Adipose tissue (tissue), 3 donors: ENCODE measurements around the gene RGMA. TPM values are rescaled to one million over a fixed set of nuclear protein-coding genes. Genes with fewer than 3 reads are reported as not detected.

Source experiments
- H3K27ac ChIP-seq: one replicate; pipeline ENCODE4 v1.5.1; 2013; ENCODE audit warnings: low read depth, low read length
- WGBS, 3 donors: extraction: QIAGEN DNeasy Blood & Tissue Kit; methylation state at CpG; one replicate each; pipeline ENCODE4 v1.1.7; 2013; 5-methylcytosine and 5-hydroxymethylcytosine counted together
- polyA plus RNA-seq, 3 donors: library from polyadenylated mRNA; stranded (reverse); fragments of 200-250 nt; gene quantifications; one replicate each; pipeline ENCODE4 v1.2.3, GENCODE V29; 2013
- donor health status: healthy with polysubstance abuse.
- donor health status: Bipolar disorder and iron deficiency.
- donor health status: healthy.

Gene RGMA
- polyA plus RNA-seq, 3 donors = 8.9 to 21.0 (median 16.3) TPM

DNA sequence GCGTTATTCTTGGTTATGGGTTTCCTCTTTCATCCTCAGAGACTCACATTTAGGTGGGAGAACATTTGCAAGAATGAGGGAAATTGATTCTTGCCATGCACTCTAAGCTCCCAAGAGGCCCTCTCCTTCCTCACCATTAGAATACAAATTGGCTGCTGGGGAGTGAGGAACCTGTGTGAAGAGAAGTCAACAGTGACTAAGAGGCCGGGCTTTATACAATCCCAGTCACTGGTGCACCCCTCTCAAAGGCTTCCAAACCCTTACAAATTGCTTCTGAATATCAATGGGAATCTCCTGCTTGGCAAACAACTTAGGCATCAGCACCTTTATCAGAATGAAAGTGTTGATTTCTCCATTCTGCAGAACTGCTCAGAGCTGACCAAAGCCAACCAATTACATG is 16.5 kb upstream of the RGMA start:
- 72 to 82% (median 73%) methylated on average over 2 of the region's 2 CpGs for WGBS, 3 donors
- no peak overlapping the region for H3K27ac ChIP-seq

DNA sequence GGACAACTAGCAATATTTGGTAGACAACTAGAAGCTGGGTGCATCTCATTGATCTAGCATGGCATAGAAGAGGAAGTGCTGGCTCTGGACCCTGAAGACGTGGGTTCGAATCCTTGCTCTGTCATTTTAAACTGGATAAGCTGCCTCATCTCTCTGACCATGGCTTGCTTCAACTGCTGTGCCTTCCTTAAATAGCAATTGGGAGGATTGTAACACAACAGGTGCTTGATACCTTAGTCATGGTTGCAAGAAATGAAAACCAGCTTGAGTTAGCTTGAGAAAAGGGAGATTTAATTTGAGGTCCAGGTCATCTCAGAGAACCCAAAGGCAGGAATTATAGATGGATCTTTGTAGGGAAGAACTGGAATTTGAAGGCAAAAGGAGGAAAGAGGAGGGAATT is 14.8 kb upstream of the RGMA start:
- no peak overlapping the region for H3K27ac ChIP-seq
- WGBS, 3 donors = 83 to 89% (median 86%) methylated on average over 2 of the region's 2 CpGs

DNA sequence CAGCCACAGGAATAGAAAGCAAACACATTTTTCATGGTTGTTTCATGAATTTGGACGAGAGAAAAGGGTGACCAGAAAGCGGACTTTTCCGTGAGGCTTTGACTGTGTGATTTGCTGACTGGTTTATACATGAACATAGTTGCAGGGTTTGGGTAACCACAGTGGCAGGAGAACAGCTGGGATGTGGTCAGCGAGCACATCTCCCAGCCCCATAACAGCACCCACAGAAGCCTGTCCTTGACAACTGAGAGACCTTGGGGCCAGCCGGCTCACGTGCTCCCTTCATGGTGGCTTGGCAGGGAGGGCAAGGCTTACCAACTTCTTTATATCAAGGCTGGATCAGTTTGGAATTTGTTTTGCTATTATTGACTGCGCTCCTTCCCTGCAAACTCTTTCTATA is 13.2 kb upstream of the RGMA start:
- WGBS, 3 donors = 81 to 91% (median 86%) methylated on average over 7 of the region's 7 CpGs
- H3K27ac ChIP-seq = no peak overlapping the region

DNA sequence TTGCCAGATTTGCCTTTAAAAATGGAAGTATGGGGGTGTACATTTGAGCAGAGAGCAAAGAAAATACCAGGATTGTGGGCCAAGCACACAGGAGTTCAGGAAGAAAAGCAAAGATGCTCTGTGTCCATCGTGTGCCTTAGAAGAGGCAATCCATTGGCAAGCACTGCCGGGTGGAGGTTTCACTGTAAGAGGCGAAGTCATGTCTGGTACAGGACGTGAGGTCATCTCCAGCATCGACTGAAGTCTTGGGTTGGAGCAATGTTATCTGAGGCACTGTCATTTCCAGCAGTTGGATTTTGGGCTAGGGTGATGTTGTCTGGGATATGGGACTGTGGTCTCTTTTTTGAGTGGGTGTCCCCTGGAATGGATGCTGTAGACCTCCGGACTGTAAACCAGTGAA is 4.8 kb upstream of the RGMA start:
- WGBS, 3 donors = 74 to 85% (median 81%) methylated on average over 6 of the region's 6 CpGs

DNA sequence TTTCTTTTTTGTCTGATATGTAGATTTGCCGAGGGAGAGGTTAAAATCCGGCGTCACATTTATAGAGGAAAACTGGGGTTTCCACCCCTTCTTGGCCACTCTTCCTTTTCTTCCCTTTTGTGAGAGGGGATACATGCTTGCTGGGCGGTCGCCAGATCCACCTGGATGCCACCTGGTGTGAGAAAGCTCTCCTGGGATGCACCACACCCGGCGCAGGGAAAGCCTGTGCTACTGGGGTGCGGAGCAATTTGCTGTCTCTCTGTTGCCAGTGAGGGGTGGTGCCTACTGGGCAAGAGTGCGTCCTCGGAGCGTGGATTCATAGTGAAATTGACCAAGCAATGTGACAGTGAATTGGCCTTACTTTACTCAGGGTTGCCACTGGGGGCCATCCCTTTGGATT is 2.5 kb upstream of the RGMA start:
- H3K27ac ChIP-seq = no peak overlapping the region
- WGBS, 3 donors = 80 to 83% (median 83%) methylated on average over 11 of the region's 11 CpGs

More for the DNA sequence above, 4.8 kb upstream of the RGMA start:
- no peak overlapping the region for H3K27ac ChIP-seq

DNA sequence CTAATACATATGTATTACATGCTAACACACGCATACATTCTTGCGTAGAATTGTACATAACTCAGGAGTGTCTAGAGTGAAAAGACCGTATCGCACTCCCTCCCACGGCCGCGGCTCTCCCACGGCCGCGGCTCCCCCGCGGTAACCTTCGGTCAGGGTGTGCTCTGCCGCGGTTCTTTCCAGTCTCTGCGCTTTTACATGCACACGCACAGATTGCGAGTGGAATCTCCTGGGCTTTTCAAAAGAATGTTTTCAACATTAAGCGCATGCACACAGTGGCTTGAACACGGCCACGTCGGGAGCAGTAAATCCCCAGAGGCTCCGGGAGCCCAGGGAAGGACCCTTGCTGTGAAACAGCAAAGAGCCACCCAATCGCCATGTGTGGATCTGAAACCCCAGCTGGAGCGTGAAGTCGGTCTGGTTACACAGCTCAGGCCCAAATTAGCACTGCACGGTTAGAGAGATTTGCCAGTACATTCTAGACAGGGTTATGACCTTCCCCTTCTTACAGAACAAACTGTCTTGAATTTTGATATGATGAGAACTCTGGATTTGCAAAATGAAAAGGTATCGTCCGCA is 805 bp upstream of the RGMA start:
- WGBS, 3 donors = 14 to 16% (median 15%) methylated on average over 29 of the region's 29 CpGs
- no peak overlapping the region for H3K27ac ChIP-seq

DNA sequence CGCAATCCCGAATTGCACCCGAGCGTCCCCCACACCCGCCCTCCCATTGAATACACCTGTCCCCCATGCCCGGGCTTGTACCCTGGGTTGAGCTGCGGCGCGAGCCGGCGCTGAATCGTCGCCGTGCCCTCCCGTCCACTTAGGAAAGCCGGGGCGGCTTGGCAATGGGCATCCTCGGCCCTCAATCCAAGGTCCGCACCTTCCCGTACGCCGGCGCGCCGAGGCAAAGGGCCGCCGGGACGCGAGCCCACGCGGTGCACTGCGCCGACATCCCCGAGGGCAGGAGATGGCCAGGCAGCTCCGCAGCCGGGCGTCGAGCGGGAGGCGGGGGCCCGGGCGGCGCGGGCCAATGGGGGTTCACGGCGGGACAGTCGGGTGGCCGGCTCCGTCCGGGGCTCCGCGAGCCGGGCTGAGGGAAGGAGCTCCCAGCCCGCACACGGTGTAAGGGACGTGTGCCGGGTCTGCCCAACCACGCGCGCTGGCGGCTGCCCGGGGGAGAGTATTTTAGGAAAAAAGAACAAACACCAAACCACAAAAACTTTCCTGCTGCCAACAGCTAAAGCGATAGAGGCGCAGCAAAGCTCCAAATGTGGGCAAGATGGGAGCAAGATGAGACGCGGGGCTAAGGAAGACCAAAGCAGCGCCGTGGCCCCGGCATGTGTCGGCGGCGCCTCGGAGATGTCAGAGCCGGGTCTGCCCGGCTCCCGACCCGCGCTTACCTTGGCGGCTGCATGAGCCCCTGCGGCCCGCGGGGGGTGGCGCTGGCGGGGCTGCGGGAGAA is 621 bp downstream of the RGMA start:
- 1% methylated on average over 52 to 85 of the region's 85 CpGs for WGBS, 3 donors
- H3K27ac ChIP-seq = no peak overlapping the region

DNA sequence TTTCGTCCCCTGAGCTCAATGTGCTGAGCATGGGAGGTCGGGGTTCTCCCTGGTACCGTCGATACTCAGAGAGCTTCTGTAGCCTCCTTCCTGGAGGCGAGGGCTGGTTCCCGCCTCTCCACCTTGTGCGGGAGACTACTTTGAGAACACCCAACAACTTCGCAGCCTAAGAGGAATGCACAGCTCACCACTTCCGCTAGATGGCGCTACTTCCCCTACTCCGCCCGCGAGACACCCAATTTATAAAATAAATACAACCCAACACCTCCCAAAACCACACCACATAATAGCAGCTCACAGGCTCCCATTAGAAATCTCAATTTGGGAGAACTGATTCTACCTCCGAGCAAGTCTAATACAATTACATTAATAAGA is 1.2 kb downstream of the RGMA start:
- 1 to 4% (median 3%) methylated on average over 14 of the region's 14 CpGs for WGBS, 3 donors
- no peak overlapping the region for H3K27ac ChIP-seq

DNA sequence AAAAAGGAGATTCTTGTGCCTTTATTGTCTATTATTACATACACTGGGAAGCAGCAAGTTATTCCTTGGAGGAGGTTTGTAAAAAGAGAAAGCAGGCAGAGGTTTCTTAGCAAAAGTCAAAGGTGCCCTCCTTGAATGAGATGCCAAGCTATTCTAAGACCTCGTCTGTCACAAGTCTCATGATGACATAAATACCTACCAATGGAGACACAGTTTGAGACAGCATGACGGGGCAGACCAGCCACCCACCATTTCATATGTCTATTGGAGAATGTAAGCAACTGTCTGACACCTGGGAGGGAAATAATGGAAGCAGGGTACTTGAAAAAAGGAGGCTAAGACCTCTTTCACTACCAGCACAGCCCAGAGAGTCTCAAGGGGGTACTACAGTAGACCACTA is 2.2 kb downstream of the RGMA start:
- no peak overlapping the region for H3K27ac ChIP-seq
- 61 to 80% (median 77%) methylated on average over 2 of the region's 2 CpGs for WGBS, 3 donors

DNA sequence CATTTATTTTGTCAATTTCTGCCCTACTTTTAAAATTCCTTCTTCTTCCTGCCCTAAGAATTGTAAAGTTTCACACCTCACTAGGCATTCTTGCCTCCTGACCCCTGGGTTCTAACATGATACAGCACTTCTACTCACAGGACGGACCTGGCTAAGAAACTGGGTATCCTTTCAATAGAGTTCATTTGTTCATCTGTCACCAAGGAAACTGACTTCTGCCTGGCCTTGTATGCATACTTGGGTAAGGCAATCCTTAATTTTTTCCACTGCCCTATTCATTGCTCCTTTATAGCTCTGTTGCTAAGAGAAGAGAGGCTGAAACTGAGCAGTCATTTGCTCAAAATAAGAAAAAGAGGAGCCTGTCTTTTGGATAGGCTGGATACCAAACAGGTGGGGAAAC is 3.3 kb downstream of the RGMA start:
- H3K27ac ChIP-seq = no peak overlapping the region
- 54 to 86% (median 81%) methylated on average over 1 of the region's 1 CpG for WGBS, 3 donors

DNA sequence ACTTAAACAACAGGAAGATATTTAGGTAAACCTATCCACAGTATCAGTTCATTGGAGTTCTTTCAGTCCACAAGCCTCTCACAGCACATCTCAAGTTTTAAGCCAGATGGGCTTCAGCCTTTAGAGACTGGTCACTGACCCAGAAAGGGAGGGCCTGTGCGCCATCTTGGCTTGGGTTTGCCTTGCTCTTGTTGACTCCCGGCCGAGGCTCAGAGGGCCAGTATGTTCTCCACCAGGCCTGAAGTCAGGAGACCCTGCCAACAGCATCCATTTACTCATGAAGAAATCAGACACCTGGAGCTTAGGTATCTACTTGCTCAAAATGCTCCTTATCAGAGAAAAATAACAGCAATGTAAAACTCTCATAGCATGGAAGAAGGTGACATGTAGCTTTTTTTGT is 6.2 kb downstream of the RGMA start:
- no peak overlapping the region for H3K27ac ChIP-seq
- 93 to 97% (median 95%) methylated on average over 3 of the region's 3 CpGs for WGBS, 3 donors

DNA sequence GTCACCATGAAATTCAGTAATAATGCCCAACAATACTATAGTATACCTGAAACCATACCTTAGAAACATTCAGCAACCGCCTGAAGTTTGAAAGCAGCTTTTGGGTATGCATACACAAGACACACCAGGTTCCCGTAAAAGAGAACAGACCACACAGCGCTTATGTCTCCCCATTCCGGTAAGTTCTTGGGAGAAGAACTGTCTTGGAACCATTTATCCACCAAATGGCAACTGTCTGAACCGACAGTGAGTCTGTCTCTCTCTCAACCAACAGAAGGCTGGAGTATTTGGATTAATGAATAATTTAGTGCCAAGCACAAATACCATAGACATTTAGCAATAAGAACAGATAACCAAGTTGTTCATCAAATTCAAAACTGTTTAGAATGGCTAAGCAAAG is 7.6 kb downstream of the RGMA start:
- WGBS, 3 donors = 77 to 91% (median 90%) methylated on average over 5 of the region's 5 CpGs
- no peak overlapping the region for H3K27ac ChIP-seq

DNA sequence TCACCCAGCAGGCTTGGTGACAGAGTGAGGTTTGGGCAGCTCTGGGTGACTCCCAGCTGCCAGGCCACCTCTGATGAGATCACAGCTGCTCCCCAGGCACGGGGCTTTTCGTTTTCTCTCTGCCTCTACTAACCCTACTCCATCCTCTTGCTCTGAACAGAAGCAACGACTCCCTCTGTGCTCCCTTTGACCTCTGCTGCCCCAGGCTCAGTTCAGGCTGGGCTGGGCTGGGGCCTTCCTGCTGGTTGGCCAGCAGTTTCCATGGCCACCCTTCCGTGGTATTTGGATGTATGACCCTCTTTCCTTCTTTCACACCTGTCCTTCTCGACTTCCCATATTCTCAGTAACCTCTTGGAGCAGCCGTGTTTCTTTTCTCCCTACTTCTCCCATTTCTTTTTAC is 8.6 kb downstream of the RGMA start:
- WGBS, 3 donors = 58 to 69% (median 67%) methylated on average over 6 of the region's 6 CpGs
- H3K27ac ChIP-seq = no peak overlapping the region

DNA sequence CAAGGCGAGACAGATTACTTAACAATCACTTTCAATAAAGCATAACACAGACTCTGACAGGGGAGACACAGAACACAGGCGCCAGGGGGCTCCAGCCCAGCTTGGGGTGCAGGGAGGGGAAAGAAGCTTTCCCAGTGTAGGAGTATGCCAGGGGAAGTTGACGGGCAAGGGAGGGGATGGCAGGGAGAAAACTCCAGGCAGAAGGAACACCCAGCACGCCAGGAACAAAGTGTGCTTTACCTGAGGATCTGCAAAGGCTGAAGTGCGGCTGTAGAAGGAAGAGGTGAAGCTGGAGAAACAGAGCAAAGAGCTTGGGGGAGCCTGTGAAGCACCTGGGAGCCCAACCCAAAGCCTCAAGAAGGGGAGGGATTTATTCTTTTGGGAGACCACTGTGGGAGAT is 12.1 kb downstream of the RGMA start:
- no peak overlapping the region for H3K27ac ChIP-seq
- 72 to 96% (median 91%) methylated on average over 5 of the region's 5 CpGs for WGBS, 3 donors

DNA sequence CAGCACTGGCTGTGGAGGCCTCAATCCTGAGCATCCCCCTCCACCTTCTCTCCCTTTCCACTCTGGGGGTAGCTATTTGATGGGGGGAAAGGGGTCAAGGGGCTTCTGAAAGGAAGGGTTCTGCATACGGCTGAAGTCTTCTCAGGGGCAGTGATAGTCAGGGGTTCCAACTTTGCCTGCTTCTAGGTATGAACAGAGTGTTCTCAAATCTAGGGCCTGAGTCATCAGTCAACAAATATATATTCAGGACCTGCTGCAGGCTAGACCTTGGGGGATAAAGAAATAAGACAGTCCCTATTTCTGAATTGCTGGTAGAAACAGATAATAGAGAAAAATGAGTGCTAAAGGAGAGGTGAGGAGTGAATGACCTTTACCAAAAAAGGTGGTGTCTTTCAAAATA is 12.8 kb downstream of the RGMA start:
- 87 to 93% (median 90%) methylated on average over 1 of the region's 1 CpG for WGBS, 3 donors
- H3K27ac ChIP-seq = no peak overlapping the region

DNA sequence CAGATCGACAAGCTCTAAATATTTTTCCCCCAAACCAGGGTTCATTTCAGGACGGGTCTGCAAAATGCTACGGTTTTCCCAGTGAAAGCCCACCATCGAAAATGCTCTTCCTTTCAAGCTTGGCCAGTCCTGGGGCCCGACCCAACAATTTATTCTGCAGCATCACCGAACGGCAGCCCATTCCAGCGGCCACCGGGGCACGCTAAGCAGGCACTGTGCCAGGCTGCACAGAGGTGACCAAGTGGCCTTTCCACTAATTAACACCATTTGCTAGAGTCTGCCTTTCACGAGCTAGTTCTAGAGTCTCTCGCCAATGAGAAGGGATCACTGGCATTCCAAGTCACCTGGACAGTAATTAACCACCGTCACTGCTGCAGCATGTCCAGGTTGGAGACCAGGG is 14.4 kb downstream of the RGMA start:
- no peak overlapping the region for H3K27ac ChIP-seq
- 66 to 85% (median 77%) methylated on average over 13 of the region's 13 CpGs for WGBS, 3 donors

DNA sequence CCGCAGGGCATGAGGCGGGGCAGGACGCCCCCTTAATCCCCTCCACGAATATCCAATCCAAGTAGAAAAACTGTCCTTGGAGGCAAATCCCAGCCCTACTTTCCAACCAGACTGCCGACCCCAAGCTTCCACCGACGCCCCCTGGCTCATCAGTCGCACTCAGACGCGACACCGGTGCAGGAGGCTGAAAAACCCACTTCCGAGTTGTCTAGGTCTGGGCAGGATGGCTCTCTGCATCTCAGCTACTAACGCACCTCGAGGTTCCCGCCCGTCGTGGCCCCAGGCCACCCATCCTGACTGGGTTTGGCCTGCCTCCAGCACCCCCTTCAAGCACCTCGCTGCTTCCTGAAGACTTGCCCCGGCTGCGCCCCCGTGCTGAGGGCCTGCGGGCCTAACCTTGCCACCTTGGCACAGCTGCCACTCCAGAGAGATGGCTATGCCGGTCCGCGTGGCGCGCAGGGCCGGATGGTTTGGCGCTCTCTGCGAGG is 15.5 kb downstream of the RGMA start:
- H3K27ac ChIP-seq = no peak overlapping the region
- 25 to 40% (median 29%) methylated on average over 30 of the region's 30 CpGs for WGBS, 3 donors

DNA sequence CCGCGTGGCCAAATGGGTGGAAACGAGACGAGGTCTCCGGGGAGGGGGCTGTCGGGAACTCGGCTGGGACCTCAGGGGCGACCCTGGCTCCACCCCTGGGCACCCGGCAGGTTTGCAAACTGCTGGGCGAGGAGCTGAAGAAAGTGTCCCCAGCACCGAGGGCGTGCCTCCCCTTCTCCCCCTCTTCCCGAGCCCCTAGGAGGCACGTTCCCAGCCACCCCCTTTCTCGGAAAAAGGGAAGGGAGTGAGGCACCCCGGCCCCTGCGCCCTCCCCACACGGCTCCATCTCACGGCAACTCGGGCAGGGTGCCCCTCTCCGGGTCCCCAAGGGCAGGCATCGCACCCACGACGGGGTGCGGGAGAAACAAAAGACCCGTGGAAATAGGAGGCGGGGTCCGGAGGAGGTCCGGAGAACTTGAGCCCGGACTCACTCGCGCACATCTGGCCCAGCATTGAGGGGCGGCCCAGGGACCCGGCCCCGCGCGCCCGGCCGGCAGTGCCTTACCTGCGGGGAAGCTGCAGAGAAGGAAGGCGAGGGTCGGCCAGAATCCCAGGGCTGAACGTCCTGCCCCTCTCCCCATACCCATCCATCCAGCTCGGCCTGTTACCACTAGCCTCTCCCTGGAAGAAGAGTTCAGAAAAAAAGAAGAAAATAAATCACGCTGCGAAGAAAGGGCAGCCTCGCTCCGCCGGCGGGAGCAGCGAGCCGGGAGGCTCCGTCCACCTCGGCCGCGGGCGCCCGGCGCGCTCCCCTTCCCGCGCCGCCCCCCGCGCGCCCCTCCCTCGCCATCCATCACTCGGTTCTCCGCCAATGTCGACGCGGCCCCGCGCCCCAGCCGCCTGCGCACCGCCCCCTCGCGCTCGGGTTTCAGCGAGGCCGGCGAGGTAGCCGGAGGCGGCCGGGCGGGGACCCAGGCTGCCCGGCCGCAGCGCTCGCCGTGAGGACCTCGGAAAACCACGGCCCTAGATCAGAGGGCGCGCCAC is 16.3 kb downstream of the RGMA start:
- WGBS, 3 donors = 0 to 1% (median 0%) methylated on average over 85 to 96 of the region's 96 CpGs
- H3K27ac ChIP-seq = no peak overlapping the region

DNA sequence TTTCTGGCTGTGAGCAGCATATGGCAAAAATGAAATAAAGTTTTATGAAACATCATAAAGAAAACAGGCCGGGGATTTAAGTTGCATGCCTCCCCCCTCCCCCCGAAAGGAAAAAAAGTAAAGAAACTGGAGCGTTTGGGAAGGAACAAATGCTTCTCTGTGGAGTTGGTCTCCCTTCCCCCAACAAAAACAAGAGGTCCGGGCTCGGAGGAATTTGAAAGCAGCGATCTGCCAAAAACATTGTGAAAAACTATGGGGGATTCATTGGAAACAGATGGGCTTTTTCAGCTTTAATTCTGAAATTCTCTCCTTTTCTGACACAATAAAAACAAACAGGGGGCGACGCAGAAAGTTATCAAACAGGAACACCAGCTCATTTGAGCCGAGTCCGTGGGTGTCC is 17.0 kb downstream of the RGMA start:
- 0 to 5% (median 3%) methylated on average over 10 of the region's 10 CpGs for WGBS, 3 donors
- H3K27ac ChIP-seq = no peak overlapping the region
